Stimulated activated CD8-positive, alpha-beta memory T cell treated with anti-CD3 and anti-CD28 coated beads, Interleukin-7, amount 100 ng/mL, for 48 hours (primary cell): ENCODE data around the gene ADAM19.

Experiments used
- DNase-seq, 2 donors: peaks; one replicate each; pipeline ENCODE4 v3.0.0-alpha.2; 2020; ENCODE audit warnings: low read depth in 1 of 2; ENCODE audit errors: extremely low read depth in 1 of 2

ADAM19 gene, protein sequence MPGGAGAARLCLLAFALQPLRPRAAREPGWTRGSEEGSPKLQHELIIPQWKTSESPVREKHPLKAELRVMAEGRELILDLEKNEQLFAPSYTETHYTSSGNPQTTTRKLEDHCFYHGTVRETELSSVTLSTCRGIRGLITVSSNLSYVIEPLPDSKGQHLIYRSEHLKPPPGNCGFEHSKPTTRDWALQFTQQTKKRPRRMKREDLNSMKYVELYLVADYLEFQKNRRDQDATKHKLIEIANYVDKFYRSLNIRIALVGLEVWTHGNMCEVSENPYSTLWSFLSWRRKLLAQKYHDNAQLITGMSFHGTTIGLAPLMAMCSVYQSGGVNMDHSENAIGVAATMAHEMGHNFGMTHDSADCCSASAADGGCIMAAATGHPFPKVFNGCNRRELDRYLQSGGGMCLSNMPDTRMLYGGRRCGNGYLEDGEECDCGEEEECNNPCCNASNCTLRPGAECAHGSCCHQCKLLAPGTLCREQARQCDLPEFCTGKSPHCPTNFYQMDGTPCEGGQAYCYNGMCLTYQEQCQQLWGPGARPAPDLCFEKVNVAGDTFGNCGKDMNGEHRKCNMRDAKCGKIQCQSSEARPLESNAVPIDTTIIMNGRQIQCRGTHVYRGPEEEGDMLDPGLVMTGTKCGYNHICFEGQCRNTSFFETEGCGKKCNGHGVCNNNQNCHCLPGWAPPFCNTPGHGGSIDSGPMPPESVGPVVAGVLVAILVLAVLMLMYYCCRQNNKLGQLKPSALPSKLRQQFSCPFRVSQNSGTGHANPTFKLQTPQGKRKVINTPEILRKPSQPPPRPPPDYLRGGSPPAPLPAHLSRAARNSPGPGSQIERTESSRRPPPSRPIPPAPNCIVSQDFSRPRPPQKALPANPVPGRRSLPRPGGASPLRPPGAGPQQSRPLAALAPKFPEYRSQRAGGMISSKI

DNA sequence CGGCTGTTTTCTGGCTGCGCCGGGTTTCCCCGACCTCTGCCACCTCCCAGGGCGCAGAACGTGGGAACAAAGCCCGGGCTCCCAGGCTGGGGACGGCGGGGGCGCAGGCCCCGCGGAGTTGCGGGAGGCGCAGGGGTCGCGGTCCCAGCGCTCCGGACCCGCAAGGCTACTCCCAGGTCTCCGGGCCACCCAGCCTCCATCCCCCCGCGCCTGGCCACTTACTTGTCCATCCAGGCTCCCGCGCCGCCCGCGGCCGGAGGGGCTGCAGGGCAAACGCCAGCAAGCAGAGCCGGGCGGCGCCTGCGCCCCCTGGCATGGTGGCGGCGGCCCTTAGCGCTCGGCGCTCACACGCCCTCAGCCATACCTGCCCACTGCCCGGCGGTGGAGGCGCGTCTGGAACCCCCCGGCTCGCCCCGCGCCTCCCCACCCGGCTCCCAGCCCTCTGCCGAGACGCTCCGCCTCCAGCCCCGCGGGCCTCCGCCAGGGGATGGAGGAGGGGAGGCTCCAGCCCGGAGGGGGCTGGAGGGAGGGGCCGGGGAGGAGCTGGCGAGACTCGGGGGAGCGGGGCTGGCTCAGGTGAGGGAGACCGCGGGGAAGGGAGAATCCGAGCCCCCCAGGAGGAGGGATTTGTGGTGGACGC lies at the start of gene ADAM19:
Gene ADAM19 (minus strand): TSS at position 395 of the 640 bp plus-strand sequence. CDS start 79 bp downstream, at position 316.
- DNase-seq = peak in 1 of 2 donors; percentile 36

DNA sequence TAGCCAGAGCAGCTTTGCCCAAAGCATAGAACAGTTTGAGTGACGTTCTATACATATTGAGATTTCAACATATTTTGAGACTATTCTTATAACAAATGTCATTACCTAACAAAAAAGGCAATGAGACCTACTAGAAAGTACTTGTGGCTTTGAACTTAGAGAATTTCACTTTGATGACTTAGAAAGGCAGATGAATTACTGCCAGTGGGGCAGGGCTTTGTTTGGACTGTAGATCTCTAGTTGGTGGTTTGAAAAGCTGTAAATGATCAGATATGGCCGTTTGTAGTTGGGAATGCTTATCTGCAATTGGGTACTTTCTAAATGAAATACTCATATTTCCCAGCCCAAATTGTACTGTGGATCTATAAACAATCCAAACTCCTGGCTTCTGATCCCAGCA lies 48.6 kb upstream of the ADAM19 start:
- DNase-seq = no peak

DNA sequence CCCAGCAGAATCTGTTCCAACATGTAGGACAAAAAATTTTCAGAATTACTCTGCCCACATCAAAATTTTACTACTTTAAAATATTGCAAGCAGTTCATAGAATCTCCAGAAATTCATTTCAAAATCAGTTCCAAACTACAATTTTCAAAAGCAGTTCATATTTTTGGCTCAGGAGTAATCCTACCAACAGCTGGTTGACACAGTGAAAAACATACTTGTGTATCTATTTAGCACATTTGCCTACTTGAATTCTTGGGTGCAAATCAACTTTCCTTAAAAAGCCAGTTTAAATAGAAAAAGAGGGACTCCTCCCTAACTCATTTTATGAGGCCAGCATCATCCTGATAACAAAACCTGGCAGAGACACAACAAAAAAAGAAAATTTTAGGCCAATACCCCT lies 45.2 kb upstream of the ADAM19 start:
- no peak for DNase-seq

DNA sequence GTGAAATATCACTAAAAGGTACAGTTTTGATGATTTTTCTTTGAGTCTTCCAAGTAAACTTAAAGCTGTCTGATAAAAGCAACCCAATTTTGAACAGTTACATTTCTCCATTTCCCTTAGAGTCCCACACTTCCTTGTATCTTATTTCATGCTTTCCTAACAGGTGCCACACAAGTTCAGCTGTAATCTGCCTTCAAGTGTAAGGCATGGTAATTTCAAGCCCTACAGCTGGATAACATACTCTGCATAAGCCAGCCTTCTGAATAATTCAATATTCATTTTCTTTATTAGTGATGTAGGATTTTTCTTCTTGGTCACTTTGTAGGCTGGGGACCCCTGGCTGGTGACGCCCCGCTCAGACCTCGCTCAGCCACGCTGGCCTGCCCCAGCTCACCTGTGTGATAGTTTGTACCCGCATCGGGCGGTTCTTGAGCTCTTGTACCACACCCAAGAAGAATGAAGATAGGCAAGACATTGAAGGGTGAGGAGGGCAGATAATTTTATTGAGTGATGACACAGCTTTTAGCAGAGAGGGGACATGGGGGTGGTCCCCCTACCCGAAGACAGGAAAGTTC lies 42.7 kb upstream of the ADAM19 start:
- no peak for DNase-seq

DNA sequence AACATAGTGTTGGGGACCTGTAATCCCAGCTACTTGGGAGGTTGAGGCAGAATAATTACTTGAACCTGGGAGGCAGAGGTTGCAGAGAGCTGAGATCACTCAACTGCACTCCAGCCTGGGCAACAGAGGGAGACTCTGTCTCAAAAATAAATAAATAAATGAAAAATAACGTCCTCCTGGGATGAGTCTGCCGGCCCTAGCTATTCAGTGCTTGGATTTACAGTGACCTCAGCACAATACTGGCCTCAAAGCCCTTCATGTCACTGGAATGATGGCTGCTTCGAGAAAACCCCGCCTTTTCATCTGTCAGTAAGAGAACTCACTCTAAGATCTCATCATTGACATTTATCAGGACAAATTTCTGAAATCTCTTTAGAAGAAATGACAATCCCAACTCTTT lies 41.2 kb upstream of the ADAM19 start:
- no peak for DNase-seq

DNA sequence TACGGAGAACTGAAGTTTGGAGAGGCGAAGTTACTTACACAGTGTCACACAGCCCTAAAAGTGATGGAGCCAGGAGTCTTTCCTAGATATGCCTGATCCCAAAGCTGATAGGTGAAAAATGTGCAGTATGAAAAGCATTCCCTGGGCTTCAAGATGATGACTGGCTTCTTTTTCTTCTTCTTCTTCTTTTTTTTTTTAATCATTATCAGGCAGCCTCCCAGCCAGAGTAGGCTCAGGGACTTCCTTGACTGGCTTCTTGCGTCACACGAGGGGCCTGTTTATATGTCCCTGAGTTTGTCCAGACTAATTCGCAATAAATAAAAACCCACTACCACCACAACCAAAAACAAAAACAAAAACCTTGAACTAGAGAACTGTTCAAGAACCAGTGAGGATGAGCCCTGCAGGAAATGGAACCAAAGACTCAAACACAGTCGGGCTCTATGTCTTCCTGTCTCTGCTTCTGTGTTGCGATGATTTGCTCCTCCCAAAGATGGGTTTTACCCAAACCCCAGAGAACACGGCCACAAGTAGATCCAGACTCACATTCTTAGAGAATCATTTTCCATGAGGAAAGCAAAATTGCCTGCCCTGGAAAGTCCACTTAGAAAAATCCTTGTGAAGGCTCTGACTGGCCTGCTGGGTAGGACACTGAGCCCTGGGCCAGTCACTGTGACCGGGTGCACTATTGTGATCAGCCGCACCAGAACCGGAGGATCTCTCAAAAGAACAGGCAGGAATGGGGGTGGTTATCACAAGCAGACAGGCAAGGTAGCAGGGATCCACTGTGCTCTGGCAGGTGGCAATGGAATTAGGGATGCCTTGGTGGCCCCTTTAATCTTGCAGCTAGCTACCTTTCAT lies 38.0 kb upstream of the ADAM19 start:
- DNase-seq = no peak

DNA sequence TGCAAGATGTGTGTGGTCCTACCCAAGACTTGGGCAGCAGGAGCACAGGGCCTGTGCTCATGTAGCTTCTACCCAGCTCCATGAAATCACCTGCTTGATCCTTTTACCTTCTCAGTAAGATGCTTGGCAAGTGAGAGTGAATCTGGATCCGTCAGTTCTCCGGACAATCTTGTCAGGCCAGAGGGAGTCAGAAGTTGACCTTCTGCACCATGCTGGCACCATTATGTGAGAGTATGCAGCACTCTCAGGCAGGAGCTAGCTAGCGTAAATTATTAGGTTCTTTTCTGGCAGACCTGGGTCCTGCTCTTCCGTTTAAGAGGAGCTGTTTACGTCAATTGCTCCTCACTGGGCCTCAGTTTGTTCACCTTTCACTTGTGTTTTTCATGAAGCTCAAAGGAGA lies 37.0 kb upstream of the ADAM19 start:
- DNase-seq = no peak

DNA sequence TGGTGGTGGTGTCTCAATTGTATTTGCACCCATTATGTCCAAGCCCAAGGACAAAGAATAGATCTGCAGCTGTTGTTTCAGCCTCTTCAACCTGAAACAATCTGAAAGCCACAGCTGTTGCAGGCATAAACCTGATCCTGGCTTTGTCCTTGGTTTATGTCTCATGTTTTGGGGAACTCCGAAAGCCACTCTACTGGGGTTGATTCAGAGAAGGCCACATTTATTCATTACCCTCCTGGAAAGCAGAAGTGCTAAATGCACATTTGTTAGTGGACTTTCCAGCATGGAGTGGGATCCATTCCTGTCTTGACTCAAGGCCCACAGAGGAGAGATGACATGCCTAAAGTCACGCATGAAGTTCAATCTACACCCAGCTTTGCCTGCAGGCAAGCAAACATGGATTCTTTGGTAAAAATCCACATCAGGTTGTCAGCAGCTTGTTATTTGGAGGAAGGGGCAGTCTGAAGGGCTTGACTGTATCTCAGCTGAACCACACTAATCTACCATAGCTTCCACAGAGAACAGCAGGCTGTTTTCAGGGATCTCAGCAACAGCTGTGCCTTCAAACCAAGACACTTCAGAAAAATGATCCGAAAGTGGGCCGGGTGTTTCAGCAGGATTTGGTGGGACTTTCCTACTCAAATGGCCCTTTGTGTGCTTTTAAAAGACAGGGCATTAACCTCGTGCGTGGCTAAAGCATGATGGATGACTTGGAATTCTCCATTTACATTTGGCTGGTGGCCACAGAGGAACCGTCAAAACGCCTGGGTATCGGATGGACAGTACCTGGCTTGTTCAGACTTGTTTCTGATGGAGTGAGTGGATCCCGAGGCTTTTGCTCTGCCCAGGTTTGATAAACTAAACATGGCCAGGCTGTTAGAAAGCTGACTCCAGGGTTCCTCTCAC lies 36.2 kb upstream of the ADAM19 start:
- no peak for DNase-seq

DNA sequence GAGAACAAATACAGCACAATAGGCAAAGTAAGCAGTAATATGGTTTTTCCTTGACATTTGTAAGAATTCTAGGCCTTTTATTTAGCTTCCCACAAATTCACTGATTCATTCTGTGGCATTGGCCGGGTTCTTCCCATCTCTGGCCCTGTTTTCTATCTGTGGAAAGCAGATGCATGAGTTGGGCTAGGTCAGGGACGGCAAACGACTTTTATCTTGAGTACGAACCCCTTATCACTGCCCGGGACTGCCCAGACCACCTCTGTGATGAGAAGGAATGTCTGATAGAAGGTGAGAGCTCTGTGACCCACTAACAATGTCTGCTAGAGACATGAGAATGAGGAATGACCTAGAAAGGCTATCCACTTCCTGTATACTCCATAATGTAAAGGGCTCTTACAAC lies 35.4 kb upstream of the ADAM19 start:
- no peak for DNase-seq

DNA sequence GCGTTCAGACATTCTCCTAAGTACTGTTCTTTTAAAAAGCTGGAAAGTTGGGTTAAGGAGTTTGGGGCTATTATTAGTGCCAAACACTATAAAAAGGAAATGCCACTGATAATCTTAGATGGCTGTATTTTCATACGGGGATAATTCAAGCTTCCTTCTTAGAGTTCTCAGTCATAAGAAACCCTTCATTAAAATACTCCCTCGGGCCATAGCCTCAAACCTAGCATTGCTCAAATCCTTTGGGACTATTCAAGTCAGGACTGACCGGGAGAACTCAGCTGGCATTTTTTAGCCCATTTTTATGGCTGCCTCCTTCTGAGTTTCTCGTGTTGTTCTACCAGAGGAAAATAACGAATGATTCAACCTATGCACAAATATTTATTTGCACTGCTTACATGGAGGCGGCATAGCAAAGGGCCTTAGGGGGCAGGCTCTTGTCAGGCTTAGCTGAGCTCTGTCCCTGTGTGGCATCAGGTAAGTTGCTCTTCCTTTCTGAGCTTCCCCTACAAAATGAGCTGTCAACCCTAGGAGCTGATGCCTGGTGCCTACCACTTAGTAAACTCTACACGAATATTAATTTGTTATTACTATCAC lies 33.5 kb upstream of the ADAM19 start:
- no peak for DNase-seq

DNA sequence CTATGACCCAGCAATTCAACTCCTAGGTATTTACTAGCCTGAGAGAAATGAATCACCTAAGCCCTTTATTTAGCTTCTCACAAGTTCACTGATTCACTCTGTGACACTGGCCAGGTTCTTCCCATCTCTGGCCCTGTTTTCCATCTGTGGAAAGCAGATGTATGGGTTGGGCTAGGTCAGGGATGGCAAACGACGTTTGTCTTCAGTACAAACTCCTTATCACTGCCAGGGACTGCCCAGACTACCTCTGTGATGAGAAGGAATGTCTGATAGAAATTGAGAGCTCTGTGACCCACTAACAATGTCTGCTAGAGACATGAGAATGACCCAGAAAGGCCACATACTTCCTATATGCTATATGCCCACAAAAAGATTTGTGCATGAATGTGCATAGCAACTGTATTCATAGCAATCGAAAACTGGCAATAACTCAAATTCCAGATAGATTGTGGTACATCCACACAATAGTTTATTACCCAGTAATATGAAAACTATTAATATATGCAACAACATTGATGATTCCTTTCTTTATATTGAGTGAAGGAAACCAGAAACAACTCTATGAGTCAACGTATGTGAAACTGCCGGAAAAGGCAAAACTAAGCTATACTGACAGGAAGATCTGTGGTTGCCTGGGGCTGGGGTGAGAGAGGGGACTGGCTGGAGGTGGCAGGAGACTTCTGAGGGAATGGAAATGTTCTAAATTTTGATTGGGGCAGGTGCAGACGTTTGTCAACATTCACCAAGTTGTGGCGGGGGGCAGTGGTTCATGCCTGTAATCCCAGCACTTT lies 32.0 kb upstream of the ADAM19 start:
- peak; percentile 53 to 64 for DNase-seq

DNA sequence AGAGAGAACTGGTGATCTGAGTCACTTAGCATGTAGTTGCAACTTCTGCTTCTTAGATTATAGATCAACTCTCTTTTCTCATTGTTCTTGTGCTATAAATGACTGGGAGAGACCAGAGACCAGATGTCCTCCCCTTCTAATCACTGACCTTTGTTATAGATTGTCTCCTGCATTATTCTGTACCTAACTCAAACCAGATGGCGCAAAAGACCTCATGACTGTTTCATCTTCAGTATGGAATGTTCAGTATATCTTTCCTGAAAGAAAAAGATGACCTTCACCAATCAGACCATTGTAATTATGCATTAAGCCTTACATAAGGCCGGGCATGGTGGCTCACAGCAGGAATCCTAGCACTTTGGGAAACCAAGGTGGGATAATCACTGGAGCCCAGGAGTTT lies 30.5 kb upstream of the ADAM19 start:
- DNase-seq = no peak

DNA sequence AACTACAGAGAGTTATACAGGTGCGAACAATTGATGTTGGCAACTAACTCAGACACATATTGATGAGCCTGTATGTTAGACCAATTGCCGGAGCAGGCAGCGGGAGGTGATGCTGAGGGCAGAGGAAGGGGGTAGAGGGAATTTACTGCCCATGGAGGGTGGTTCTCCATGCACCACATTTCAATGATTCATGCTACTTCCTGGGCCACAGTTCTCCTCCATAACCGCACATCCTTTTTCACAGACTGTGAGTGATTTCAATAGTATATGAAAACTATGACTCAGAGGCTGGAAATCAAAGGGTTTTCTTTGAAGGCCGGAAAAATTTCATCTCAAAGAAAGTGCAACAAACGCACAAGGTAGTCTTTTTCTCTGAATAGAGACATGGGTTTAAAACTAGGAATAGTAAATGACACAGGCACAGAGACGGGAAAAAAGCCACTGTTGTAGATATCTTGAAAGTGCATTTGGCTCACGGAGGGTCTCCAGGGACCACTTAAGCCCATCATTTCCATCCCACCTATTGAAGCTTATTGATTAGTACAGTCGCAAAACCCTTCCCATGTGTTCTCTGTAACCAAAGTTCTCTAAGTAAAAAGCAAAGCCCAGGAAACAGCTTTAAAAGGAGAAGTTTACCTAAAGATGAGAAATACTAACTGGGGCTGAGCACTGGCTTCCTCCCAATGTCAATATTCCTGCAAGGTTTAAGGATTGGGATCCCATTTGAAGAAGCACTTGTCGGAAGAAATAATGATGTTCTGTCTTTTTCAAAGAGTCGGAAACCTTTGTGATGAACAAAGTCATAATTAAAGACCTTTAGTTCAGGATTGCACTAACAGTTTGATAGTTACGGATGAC lies 28.0 kb upstream of the ADAM19 start:
- DNase-seq = no peak

DNA sequence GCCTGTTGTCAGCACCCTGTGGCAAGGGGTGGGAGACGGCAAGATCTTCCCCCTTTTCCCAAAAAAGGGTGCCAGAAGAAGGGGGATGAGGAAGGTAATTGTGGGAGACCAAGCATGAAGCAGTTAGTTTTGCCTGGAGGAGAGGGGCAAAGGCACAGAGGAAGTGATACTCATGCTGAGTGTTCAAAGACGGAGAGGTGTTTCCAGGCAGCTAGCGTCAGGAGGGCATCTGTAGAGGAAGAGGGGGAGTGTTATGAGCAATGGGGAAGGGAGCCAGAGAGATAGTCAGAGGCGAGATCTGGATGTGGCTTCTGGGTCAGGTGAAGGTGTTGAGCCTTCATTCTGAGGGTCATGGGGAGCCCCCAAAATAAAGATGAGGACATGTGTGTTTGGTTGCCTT lies 26.9 kb upstream of the ADAM19 start:
- peak in 1 of 2 donors; percentile 56 for DNase-seq

DNA sequence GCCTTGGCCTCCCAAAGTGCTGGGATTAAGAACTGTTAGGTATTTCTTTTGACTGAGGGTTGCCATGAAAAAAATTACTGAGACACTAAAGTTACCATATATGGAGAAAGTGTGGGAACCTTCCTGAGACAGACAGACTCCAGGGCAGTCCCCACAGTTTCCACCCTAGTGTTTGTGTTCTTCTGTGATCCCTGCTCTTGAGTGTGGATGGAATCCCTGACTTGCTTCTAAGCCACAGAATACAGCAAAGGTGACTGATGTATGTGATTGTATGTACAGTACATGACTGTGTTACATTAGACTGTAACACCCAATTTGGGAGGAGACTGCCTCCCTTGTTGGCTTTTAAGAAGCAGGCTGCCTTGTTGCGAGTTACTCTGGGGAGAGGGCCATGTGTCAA lies 24.7 kb upstream of the ADAM19 start:
- DNase-seq = no peak

DNA sequence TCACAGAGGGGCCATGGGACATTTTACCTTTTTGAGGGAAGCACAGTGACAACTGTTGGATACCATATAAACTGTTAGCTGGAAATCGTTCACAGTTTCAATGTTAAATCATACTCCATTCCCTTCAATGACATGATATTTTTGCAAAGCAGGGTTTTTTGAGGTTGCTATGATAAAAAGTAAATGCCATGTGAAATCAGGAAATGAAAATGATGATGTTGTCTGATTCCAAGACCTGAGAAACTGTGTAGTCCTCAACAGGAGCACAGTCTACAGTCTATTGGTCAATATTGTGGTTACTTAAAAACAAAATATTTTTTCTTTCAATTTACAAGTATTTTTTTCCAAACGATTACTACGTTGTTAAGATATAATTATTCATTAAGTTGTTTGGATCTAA lies 24.0 kb upstream of the ADAM19 start:
- no peak for DNase-seq

DNA sequence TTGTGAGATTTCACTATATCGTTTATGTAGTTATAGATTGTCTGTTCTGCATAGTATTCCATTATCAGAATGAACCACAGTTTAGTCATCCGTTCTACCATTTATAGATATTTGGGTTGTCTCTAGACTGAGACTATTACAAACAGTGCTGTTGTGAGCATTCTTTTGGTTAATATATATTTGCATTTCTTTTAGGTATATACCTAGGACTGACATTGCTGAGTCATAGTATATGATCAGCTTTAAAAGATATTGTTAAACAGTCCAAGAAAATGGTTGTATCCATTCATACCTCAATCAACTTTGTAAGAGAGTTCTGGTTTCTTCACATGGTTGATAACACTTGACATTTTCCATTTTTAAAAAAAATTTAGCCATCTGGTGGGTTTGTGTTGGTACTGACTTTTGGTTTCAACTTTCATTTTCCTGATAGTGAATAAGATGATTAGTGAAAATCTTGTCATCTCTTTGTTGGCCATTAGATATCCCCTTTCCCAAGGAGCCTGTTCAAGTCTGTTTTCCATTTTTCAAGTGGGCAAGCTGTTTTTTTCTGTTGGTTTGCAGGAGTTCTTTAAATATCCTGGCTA lies 22.9 kb upstream of the ADAM19 start:
- no peak for DNase-seq
